Stimulated activated CD4-positive, alpha-beta T cell treated with anti-CD3 and anti-CD28 coated beads, Interleukin-2, amount 100 ng/mL, for 4 hours (primary cell): ENCODE data around the gene DIP2C.

Experiments used
- DNase-seq: peaks from one replicate; pipeline ENCODE4 v3.0.0-alpha.2; 2020; ENCODE audit warnings: low read depth

DIP2C gene

DNA sequence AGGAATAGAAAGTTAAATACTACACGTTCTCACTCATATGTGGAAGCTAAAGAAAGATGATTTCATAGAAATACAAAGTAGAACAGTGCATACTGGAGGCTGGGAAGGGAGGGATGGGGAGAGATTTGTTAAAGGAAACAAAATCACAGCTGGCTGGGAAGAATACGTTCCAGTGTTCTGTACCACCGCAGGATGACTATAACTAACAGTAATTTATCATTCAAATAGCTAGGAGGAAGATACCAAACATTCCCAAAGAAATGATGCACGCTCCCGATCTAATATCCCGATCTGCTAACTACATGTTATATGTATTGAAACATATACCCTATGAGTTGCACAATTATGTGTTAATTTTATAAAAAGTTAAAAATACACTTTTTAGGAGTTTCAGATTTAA is 391.9 kb downstream of the DIP2C start:
- DNase-seq: no peak

DNA sequence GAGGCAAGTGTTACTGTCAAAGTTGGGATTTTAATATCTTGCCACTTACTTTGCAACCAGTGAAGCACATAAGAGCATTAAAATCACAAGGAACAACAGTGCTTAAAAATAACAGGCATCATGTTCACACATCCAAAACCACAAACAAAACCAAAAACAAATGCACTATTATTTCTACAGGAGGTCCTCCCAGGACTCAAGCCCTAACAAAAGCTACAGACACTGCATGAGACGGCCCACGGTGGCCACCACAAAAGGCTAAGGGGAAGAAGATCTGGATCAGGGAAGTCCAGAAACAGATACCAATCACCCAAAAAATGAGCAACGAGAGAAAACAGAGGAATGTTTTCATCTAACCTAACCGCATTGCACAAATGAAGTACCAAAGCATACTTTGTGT is 395.8 kb downstream of the DIP2C start:
- DNase-seq: no peak

DNA sequence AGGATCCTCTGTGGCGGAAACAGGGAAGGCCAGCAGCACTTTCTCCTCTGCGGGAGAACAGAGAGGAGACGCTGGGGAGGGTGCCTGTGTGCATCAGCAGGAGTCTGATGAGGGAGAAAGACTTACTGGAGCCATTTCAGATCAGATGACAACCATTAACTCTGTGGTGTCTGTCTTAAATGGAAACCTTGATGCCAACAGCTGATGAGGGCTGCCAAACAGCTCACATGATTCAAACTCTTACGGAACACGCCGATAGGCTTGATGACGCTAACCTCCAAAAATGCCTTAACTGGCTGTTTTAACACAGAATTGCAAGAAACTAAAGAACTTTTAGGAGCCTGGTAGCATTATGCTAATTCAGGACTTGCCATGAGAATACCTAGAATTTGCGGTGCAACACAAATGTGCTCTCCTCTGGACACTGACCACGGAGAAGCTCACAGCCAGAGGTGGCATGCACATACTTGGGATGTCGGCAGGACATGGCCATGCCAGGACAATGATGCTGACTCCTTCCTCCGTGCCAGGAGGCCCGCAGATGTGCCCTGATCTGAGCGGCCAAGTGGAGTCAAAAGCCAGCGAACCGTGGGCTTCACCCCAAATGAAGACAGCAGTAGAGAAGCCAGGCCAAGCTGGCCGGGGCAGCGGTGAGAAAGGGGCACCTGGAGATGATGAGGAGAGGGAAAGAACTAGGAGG is 399.3 kb downstream of the DIP2C start:
- DNase-seq: no peak

DNA sequence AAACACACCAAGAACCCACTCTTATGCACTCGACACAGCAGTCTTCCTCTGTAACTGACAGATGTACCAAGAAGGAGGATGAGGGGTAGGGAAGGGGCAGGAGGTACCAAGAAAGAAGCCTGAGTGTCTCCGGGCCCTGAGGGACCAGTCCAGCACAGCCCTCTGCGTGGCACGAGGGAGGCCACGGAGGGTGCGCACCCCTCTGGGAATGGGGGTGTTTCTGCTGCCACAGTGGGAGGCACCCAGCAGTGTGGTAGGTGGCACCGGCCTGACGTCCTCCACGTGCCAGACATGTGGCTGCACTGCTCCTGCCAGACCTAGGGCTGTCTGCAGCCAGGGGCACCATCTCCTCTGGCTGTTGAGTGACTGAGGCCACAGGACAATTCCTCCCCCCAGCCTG is 399.9 kb downstream of the DIP2C start:
- no peak for DNase-seq

DNA sequence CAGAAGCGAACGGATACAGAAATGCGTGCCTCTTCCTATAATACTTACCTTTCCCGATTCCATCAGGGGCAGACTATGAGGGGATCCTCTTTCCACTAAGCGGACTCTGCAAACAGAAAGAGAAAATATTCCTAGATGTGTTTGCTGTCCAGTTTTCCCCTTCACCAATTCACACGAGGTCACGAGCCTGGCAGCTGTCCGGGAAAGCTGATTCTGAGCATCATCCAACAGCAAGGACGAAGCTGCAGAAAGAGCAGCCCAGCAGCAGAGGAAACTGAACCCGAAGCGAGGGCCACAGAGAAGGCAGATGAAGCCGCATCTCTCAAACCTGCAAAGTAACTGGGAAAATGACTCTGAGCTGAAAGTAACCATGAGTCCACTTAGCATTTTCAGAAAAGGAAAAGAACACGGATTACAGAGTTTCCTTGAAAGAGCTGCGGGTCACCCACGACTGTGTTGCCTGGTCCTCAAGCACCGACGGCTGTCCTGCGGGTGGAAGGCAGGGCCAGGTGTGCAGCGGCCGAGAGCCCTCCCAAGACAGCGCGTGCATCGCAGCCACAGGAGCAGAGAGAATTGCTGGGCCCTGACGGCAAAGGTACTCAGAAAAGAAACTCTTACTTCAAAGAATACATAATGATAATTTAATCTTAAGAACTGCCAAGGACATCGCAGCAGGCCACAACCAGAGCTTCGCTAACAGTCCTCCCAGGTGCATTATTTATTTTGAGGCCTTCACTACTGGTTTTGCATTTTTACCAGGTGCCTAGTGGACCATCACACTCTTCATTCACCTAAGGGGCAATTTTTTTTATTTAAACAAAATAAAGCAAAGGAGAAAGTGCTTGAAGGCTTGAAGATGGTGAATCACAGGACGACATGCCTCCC is 400.9 kb downstream of the DIP2C start:
- no peak for DNase-seq

DNA sequence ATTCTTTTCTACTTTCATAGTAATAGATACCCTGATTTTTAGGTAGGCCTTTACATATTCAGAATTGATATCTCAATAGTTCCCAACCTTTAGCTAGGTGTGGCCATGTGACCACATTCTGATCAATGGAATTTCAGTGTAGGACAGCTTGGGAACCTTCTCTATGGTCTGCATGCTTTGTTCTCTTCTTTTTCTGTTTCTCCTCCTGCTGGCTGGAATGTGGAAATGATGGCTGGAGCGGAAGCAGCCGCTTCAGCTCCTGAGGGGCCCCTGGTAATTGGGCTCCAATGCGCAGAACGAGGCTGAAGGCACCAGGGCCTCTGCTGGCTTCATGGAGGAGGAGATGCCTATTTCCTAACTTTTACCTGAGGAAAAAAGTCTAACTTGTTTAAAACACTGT is 401.7 kb downstream of the DIP2C start:
- DNase-seq: no peak

DNA sequence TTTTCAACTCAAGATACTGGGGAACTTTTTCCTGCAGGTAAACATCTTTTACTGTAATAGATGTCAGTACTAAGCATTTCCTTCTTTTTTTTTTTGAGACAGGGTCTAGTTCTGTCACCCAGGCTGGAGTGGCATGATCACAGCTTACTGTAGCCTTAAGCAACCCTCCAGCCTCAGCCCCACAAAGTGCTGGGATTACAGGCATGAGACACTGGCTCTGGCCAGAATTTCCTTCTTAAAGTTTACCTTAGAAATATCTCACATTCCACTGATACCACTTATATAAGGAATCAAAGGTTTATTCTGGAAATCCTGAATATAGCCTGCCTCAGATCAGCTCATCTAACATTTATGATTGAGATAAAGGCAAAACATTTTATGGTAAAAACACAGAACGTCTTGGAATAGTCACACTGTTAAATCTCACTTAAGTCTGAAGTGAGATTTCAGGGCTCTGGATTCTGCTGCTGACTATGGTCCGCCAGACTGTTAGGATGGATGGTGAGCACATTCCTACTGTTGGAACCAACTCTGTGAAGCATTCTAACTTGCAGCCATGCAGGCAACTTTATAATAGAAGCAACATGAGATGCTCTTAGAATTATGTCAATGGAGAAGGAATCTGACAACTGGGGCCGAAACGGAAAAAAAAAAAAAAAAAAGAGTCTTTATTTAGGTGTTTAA is 402.3 kb downstream of the DIP2C start:
- DNase-seq: no peak

DNA sequence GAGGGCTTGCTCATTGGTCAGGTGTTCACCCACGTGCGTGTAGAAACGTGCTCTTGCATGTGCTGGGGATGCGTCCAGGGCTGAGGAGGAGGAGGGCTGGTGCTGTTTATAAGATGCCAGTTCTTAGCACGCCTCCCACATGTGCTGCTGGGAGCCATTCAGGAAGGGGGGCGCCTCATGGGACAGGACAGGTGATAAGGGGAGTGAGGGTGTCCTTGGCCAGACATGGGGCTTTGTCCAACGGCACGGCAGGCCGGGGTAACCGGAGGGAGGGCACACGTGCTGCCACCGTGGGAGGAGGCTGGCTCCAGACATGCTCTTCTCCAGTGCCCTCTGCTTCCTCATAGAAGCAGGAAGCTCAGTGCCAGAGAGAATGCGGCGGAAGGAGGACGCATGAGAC is 404.3 kb downstream of the DIP2C start:
- no peak for DNase-seq

DNA sequence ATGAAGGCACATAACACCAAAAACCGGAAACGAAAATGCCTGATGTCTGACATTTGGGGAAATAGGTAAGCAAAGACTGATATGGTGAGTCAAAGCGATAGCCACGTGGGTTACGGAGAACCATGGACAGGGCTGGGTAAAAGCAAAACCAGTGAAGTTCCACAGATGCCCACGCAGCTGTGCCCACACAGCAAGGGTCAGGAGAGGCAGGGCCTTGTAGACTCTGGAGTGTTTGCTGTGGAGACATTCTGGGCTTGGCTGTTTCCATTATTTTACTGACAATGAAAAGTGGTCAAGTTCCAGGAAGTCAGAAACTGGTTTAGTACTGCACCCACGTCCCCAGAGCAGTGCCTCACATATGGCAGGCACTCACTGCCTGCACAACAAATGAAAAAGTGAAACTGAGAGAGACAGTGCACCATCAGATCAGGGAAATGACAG is 405.5 kb downstream of the DIP2C start:
- no peak for DNase-seq

DNA sequence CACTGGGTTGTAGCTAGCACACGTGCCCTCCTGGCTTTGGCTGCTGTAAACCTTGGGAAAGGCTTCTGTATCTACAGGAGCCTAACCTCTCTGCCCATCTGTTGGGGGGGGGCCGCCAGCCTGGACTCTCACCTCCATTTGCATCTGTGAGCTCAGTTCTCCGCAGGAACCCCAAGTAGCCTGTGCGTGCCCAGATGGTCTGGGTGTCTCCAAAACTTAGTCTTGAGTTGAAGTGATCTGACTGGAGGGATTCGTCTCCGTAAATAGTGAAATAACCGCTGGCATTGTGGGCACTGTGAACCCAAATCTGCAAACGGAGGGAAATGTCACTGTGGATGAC is 406.4 kb downstream of the DIP2C start:
- no peak for DNase-seq

DNA sequence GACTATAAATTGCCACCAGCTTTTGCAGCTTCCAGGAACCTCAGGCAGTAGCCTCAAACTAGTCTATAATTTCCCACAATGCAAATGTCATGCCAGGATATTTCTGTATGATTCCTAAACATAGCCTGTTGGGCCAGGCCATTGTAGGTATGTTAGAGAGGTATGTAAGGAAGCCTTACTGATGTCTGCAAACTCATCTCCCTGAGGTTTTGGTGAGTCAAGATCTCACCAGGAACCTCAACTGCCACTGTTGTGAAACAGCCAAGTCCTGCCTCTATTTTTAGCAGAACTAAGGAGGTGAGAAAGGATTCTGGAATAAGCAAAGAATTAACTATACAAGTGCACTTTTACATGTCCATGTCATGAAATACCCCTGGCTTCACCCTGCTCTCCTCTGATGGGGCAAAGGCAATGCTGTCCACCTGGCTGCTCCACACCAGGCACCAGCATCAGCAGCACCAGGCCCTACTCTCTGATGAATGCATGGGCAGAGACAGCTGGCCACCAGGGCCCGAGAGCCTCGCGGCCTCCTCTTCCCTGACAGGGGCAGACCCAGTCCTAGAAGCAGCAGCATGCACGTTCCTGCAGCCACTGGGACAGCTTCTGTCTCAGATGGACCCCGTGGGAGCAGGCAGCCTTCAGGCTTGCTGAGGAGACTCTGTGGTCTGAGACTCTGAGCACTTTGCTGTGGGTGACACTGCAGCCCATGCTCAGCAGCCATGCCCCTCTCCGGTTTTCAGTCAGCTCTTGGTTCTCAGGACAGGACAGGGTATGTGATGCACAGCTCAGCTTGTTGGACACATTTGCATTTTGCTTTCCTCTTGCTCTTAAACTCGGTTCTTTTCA is 407.0 kb downstream of the DIP2C start:
- DNase-seq: no peak

DNA sequence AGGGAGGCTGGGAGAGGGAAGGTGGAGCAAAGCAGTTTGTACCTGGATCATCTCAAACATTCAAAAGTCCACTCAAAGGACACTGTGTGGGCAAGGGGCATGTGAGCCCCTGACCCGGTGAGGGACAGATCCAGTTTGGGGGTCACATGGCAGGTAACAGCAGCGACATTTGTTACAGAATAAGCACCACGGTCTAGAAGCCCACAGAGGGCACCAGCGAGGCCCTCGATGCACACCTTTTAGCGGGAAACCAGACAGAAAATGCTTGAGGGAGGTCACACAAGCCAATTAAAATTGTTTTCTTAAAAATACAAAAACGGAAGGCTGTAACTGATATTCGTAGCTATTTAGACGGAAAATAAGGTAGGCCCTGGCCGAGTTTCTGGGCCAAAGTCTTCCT is 409.8 kb downstream of the DIP2C start:
- DNase-seq: no peak

DNA sequence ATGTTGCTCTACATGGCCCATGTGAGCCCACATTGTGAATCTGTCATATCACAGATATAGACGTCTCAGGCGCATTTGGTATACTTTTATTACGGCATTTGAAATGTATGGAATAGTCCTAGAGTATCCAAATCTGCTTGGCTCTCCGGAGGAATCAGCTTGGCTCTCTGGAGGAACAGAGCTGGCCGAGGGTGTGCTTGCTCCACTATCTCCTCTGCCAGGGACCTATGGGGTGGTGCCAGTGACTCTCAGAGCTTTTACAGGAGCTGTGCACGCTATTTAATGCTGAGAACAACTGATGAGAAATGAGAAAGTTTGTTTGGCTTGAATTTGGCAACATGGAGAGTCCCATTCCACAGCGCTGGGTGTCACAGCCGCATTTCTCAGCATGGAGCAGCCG is 410.2 kb downstream of the DIP2C start:
- no peak for DNase-seq

DNA sequence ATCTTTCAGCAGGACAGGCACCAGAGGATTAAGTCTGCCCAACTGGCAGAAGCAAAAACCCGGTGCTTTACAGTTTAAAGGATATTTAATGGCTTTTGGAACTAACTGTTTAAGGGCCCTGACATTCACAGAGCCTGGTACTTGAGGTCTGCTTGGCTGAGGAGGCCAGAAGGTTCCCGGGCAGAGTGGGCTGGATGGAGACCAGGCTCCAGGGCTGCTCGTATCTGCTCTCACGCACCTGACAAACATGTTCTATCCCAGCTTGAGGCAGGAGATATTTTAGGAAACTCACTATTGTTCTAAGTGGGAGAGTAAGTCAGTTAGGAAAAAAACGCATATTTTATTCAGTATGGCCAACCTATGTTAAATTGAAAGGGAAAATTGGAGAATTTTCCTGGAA is 410.8 kb downstream of the DIP2C start:
- DNase-seq: no peak

DNA sequence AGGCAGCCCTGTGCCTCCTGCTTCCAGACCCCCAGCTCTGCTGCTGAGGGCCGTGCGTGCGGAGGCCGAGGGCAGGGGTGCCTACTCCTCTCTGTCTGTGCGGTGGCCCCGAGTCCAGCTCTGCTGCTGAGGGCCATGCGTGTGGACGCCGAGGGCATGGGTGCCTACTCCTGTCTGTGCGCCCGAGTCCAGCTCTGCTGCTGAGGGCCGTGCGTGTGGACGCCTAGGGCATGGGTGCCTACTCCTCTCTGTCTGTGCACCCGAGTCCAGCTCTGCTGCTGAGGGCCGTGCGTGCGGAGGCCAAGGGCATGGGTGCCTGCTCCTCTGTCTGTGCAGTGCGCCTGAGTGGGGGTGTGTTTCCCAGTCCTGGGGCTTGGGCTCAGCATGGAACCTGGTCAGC is 411.5 kb downstream of the DIP2C start:
- DNase-seq: no peak

DNA sequence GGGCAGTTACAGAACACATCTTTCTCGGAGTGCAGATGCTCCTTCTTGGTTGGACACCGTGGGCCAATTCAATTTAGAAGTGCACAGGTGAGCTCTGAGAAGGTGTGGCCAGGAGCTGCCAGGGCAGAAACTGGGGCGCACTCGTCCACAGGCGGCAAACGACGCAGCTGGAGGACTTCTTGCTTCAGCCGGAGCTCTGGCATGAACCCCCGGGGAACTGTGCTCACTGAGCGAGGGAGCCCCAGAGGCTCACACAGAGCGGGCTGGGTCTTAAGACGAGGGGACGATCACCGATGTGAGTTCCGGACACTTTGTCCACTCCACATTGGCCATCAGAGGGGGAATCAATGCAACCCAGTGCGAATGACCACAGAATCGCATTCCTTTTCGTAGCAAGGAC is 413.8 kb downstream of the DIP2C start:
- DNase-seq: no peak

DNA sequence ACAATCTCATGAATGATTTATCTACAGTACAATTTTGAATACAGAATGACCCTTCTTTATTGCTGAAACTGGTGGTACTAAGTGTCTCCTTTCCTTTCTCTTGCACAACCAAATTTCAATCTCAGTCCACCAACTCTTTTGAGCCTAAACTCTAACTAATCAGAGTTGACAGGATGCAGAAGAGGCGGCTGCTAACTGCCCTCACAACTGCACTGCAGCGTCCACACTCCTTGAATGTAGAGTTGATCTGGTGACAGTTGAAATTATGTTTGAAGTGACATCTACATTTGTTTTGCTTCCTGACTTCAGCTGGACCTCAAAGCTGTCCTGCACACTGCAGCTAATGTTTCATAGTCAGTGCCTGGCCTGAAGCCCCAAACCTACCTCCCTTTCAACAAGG is 414.6 kb downstream of the DIP2C start:
- DNase-seq: no peak

DNA sequence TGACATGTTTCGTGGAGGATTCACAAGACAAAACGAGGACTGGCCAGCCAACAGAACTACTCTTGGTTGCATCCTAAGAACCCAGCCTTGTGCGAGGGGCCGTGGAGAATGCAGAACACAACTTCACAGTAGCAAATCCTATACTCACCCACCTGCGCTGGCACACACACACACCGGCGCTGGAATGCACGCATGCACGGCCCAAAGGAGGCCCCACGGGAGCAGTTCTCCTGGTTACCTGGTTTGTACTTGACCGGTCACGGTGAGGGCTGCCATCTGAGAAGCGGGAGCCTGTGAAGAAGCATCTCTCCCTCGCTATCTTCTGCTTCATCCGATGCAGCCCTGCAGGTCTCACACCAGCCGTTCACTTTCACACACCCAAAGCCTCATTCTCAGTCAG is 416.4 kb downstream of the DIP2C start:
- DNase-seq: no peak

DNA sequence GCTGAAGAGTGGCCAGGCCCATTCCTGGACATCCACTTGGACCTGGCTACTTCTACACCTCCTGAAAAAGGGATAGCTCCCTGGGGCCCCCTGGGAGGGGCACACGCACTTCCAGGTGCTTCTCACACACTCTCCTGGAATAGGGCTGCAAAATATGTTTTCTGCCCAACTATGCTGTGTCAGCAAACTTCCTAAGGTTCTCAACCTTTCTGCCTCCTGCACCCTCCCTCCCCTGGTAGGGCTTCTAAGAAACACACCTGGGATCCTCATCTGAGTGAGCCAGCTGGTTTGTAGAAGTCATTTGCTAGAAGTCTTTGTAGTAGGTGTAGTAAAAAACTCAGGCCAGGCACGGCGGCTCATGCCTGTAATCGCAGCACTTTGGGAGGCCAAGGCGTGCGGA is 417.7 kb downstream of the DIP2C start:
- DNase-seq: no peak

DNA sequence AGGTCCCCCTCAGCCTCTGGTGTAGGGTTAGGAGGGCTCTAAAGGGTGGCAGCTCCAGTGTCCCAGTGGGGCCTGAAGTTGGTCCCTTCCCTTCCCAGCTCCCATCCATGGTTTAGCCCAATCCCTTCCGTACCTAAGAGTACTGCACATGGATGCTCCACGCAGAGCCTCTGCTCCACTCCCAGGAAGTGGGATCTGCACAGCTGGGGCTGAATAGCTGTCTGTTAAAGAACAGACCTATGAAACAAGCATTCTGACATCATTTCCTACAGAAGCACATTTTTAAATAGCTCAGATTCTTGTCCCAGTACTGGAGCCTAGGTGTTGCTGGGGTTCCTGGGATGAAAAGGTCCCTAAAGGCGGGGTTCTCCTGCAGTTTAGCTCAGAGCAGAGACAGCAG is 418.3 kb downstream of the DIP2C start:
- DNase-seq: no peak

DNA sequence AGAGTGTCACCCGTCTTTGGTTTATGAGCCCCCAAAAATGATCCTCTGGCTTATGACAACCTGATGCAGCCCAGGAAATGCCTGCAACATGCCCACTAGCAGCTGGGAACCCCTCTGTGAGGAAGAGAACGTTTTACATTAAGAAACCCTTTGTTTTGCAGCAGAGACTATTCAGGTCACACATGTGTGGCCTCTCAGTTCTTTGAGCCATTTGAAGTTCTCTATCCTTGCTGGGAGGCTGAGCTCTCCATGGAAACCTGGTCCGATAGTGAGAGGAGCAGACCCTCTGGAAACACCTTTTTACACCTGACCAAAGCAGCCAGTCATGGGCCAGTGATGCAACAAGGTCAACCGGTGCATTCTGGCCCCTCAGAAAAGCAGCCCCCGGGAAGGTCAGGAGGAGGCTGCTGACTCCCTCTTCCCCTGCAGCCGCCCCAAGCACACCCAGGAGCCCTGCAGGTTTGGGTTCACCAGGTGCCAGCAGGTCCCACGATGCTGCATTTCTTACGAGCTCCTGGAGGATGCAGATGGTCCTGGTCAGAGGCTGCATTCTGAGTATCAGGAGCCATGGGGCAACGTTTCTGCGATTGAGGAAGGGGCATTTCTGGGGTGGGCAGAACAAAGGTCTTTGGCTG is 419.9 kb downstream of the DIP2C start:
- no peak for DNase-seq

DNA sequence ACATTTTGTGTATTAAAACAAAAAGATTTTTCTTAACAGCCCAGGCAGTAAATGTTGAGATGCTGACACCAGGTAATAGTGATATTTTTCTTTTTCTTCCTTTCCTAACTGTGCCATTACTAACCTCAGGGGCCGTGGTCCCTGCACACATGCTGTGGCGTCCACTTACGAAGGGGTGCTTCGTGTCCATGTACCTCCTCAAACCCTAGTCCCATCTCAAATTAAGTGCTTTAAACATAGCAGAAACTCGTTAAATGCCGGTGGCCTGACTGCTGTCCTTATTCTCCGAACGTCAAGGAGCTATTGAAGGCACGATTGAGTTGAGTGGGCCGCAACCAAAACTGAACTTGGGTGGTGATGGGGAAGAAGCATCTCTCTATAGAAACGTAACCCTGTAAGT is 421.8 kb downstream of the DIP2C start:
- no peak for DNase-seq
